GM21360 (cell line): ENCODE results near the gene SLC25A21.
"Not testable (repeated sequence)": the region's sequence is repeated elsewhere in the genome, so short reads cannot be mapped to it uniquely, and the experiment has no call there.

Experiments used
- ATAC-seq: cut with Tn5 transposase; IDR thresholded peaks from one replicate; pipeline ENCODE4 v1.9.1; 2021; ENCODE audit warnings: mild to moderate bottlenecking, moderate library complexity; ENCODE audit not compliant: unreplicated experiment

The SLC25A21 gene

DNA sequence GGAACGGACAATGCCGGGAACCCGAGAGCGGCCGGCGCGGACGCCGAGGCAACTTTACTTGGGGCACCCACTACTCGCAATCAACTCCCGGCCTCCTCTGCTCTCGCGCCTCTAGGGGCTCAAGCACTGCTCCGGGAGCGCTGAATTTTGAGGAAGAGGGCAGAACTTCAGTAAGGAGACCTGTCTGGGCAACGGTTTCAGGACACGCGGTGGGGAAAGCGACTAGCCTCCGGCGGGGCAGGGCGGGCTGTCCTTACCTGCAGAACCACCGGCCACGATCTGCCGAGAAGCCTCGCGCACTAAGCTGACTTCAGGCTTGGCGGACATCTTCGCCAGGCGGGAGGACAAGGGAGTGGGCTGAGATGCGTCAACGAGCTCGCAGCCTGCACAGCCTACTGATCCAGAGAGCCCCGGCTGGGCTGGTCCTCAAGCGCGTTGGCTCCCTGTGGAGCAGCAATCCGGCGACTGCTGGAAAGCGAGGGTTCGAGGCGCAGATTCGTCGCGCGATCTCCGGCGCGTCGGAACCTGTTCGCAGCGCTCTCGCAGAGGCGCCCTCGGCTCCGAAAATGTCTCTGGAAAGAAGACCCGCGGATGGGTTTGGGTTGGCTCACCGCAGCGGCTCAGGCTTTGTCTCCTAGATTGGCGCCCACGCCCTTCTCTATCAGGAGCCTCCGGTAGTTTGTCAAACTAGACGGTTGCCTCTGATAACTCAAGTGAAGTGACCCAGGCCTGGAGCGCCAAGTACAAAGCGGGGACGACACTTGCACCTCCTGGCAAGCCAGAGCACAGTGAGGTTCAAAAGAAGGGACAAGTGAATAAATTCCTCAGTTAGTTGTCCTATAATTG, at the start of gene SLC25A21:
SLC25A21 (minus strand) TSS at position 583 of the 846 bp plus-strand sequence.
- ATAC-seq, result no peak

DNA sequence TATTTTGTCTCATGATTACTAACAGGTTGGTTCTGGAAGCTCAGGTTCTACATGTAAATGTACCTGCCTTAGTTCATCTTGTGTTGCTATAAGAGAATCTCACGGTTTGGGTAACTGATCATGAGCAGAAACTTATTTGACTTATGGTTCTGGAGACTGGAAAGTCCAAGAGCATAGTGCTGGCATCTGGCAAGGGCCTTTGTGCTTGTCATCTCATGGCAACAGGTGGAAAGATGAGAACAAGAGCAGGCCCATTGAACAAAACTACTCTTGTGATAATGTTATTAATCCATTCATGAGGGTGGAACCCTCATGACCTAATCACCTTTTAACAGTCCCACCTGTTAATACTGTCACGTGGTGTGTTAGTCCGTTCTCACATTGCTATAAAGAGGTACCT, 48.7 kb upstream of the SLC25A21 start:
- no peak for ATAC-seq

- ATAC-seq, result no peak
Observed at GRCh38 chr14:37215345-37215744, 42.9 kb upstream of the SLC25A21 start.

GRCh38 chr14:37213016-37213415, 40.6 kb upstream of the SLC25A21 start:
- no peak for ATAC-seq

DNA sequence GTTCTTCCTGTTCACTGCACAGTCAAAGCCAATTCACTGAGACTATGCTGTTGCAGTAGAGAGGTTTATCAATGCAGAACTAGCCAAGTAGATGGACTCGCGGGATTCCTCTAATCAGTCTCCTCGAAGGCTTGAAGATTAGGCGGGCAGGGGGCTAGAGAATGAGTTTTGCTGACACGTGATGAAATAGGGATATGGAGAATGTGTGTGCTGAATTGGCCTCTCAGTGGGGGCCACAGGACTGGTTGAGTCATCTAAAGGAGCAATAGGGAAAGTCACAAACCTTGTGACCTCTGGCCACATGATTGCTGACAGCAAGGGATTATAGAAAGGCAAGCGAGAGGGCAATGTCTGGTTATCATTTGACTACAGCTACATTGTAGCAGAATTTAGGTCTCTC, 38.0 kb upstream of the SLC25A21 start:
- ATAC-seq, result no peak

DNA sequence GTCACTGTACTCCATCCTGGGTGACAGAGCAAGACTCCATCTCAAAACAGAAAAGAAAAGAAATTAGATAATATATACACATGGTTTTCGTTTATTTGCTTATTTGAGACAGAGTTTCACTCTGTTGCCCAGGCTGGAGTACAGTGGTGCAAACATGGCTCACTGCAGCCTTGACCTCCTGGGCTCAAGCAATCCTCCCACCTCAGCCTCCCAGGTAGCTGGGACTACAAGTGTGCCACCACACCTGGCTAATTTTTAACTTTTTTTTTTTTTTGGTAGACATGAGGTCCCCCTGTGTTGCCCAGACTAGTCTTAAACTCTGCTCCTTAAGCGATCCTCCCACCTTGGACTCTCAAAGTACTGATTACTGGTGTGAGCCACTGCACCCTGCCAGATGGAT, 37.2 kb upstream of the SLC25A21 start:
- not testable (repeated sequence) for ATAC-seq

- not testable (repeated sequence) for ATAC-seq
Observed at GRCh38 chr14:37205623-37206605, 33.5 kb upstream of the SLC25A21 start.

DNA sequence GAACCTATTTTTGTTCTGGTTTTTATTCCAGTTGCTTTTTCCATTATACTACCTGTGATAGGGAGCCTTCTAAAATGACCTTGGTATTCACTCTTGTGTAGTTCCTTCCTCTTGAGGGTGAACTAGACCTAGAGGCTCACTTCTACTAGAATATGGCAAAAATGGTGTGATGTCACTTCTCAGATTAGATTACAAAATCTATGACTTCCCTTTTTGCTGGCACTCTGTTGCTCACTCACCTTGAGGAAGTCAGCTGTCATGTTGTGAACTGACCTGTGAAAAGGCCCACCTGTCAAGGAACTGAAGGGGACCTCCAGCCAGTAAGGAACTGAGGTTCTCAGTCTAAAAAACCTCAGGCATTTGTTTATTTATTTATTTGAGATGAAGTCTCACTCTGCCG, 31.0 kb upstream of the SLC25A21 start:
- no peak for ATAC-seq

GRCh38 chr14:37202812-37203211, 30.4 kb upstream of the SLC25A21 start:
- no peak for ATAC-seq

DNA sequence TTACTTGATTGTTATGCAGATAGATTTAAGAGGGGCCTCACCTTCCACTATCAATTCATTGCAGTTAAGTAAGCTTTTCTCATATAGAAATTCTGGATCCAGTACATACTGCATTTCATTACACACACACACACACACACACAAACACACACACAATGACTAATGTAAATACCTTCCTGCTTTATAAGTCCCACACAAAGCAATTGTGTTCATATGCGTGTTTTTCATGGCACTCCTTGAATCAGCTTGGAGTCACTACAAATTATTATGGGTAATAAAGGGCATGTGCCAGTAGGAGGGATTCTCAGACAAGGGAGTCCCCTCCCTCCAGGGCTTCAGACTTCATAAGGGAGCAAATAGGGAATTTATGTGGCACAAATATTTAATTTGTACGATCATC, 29.9 kb upstream of the SLC25A21 start:
- no peak for ATAC-seq

GRCh38 chr14:37201724-37202123, 29.3 kb upstream of the SLC25A21 start:
- ATAC-seq, result no peak

- ATAC-seq, result no peak
Observed at GRCh38 chr14:37198907-37199306, 26.5 kb upstream of the SLC25A21 start.

DNA sequence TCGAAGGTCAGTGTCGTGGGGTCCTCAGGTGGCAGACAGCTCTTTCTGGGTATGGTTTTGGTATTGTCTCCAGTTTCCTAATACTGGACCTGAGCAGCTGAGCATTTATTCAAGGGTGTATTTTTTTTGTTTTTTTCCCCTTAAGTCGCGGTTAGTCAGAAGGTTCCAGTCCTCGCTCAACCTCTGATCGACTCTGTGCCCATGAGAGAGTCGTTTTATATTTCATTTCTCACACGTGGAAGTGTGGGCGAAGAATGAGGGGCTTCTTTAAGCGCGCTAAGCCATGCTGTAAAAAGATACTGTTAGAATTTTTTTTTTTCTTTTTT, 25.8 kb upstream of the SLC25A21 start:
- no peak for ATAC-seq

GRCh38 chr14:37197421-37198272, 25.2 kb upstream of the SLC25A21 start, which contains the start of gene MIPOL1:
Gene MIPOL1 (plus strand): TSS chr14:37197937. CDS start chr14:37247889, 49,952 bp downstream.
- peak; percentile 71 for ATAC-seq

DNA sequence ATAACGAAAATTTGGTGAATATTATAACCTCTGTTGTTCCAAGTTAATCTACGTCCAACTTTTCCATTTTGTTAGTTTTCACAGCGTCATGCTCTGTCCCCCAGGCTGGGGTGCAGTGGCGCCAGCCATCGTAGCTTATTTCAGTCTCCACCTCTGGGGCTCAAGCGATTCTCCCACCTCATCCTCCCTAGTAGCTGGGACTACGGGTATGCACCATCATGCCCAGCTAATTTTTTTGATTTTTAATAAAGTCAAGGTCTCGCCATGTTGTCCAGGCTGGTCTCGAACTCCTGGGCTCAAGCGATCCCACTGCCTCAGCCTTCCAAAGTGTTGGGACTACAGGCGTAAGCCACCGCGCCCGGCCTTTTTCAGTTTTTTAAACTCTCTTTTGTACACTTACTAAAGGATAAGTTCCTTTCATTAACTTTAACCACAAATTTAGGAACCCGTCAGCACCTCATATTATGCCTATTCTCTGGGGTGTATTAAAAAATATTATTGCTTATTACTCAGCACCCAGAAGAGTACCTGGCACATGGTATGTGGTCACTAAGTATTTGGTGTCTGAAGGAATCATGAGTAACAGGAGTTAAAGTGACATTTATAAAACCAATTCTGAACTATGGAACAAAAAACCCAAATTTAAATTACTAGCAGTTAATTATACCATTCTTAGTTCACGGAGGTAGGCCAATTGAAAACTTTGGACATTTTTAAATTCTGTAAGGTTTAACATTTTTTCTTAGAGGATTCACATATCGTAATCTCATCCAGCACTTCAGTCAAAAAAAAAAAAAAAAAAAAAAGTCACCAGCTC, 24.4 kb upstream of the SLC25A21 start:
- no peak for ATAC-seq

GRCh38 chr14:37195327-37195726, 22.9 kb upstream of the SLC25A21 start:
- ATAC-seq, result no peak

- ATAC-seq, result no peak
Observed at GRCh38 chr14:37194698-37195097, 22.3 kb upstream of the SLC25A21 start.

GRCh38 chr14:37189733-37190132, 17.3 kb upstream of the SLC25A21 start:
- not testable (repeated sequence) for ATAC-seq

- not testable (repeated sequence) for ATAC-seq
Observed at GRCh38 chr14:37187840-37188577, 15.6 kb upstream of the SLC25A21 start.
